Lung (tissue), 12 donors: ENCODE measurements around the gene PPP1CC. TPM values are rescaled to one million over a fixed set of nuclear protein-coding genes. Genes with fewer than 3 reads are reported as not detected.

Source experiments
- ATAC-seq: fragments of 200-7000 bp; cut with Tn5 transposase; one replicate; pipeline ENCODE4 v1.9.1; 2020; ENCODE audit warnings: moderate number of reproducible peaks; ENCODE audit not compliant: insufficient read depth, low FRiP score
- DNase-seq, 3 donors: peaks; one replicate each; pipeline ENCODE4 v3.0.0-alpha.2; 2013 to 2017
- H3K27ac ChIP-seq, 2 donors: one replicate each; pipeline ENCODE4 v1.5.1; 2013; ENCODE audit warnings: mild to moderate bottlenecking in 2 of 2, moderate library complexity in 2 of 2, control low read depth in 1 of 2, inconsistent platforms in 1 of 2, low read depth in 1 of 2, low read length in 1 of 2
- H3K27me3 ChIP-seq, 3 donors: one replicate each; pipeline ENCODE4 v1.5.1; 2013; ENCODE audit warnings: low read length in 2 of 3; ENCODE audit not compliant: control insufficient read depth in 3 of 3, insufficient read depth in 3 of 3
- H3K36me3 ChIP-seq, 4 donors: one replicate each; pipeline ENCODE4 v1.5.1; 2013; ENCODE audit warnings: low read length in 4 of 4, mild to moderate bottlenecking in 1 of 4, moderate library complexity in 1 of 4; ENCODE audit not compliant: control insufficient read depth in 4 of 4, insufficient read depth in 4 of 4
- H3K4me1 ChIP-seq, 5 donors: one replicate each; pipeline ENCODE4 v1.5.1; 2013; ENCODE audit warnings: low read length in 5 of 5, mild to moderate bottlenecking in 2 of 5, moderate library complexity in 1 of 5; ENCODE audit not compliant: control insufficient read depth in 5 of 5, insufficient read depth in 5 of 5
- H3K4me3 ChIP-seq: one replicate; pipeline ENCODE4 v1.5.1; 2013; ENCODE audit warnings: mild to moderate bottlenecking, control low read depth, moderate library complexity
- H3K9ac ChIP-seq, 2 donors: one replicate each; pipeline ENCODE4 v1.5.1; 2013; ENCODE audit warnings: low read length in 2 of 2, control low read depth in 1 of 2; ENCODE audit not compliant: insufficient read depth in 1 of 2
- H3K9me3 ChIP-seq, 4 donors: one replicate each; pipeline ENCODE4 v1.5.1; 2013; ENCODE audit warnings: low read length in 3 of 4, mild to moderate bottlenecking in 1 of 4, moderate library complexity in 1 of 4; ENCODE audit not compliant: control insufficient read depth in 4 of 4, insufficient read depth in 3 of 4
- WGBS, 2 donors: extraction: QIAGEN DNeasy Blood & Tissue Kit; methylation state at CpG; one replicate each; pipeline ENCODE4 v1.1.7; 2013; 5-methylcytosine and 5-hydroxymethylcytosine counted together
- polyA plus RNA-seq, 2 donors: library from polyadenylated mRNA; stranded (reverse); fragments of 200-250 nt; gene quantifications; one replicate each; pipeline ENCODE4 v1.2.1, GENCODE V29; 2013
- total RNA-seq, 2 donors: library from RNA; depleted of rRNA in 1 of 2; stranded (reverse); fragments of >200 nt in 1 of 2; gene quantifications; one replicate each; pipeline ENCODE4 v1.2.1, GENCODE V29; 2014 to 2021
- TF ChIP-seq, protein P1 (sequence below): IDR thresholded peaks from 2 replicates; pipeline ENCODE4 v1.5.1; 2012; ENCODE audit warnings: mild to moderate bottlenecking; ENCODE audit errors: control extremely low read depth, extremely low read depth
- donor health status: control.
- donor health status: control.
- donor health status: Bipolar disorder and iron deficiency.
- donor health status: healthy.
- donor health status: DM: yes; HTN: yes; CAD: no.

PPP1CC gene
- total and polyA plus RNA-seq, 4 donors, result 56.2 to 124 (median 72.3) TPM

DNA sequence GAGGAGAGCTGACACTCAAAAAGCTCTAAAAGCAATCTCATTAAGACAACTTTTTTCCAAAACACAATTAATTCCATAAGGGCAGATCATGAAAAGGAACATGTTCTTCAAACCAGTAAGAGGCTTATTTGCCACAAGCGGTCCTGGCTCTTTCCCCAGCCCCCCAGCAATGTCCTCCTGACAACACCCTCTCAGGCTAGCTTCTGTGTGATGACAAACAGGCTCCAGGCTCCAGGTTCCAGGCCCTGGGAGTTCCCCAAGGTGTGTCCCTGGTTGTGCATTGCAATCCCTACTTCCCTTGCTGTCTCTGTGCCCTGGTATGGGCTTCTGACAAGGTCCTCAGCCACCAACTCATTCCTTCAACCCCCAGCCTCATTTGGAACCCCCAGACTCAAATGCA, 62.7 kb downstream of the PPP1CC start:
- H3K4me3 ChIP-seq, result no peak overlapping the region
- no peak overlapping the region for H3K27ac ChIP-seq
- 70 to 74% methylated on average over 1 of the region's 1 CpG for WGBS, 2 donors
- ATAC-seq, result no peak
- peaks cover 0 to 1% (median under 1%) of the 10 kb centered on the region in 4 donors for H3K9me3 ChIP-seq
- no peaks in the 10 kb centered on the region for H3K27me3 ChIP-seq
- no peak overlapping the region for H3K9ac ChIP-seq
- TF ChIP-seq, protein P1, sequence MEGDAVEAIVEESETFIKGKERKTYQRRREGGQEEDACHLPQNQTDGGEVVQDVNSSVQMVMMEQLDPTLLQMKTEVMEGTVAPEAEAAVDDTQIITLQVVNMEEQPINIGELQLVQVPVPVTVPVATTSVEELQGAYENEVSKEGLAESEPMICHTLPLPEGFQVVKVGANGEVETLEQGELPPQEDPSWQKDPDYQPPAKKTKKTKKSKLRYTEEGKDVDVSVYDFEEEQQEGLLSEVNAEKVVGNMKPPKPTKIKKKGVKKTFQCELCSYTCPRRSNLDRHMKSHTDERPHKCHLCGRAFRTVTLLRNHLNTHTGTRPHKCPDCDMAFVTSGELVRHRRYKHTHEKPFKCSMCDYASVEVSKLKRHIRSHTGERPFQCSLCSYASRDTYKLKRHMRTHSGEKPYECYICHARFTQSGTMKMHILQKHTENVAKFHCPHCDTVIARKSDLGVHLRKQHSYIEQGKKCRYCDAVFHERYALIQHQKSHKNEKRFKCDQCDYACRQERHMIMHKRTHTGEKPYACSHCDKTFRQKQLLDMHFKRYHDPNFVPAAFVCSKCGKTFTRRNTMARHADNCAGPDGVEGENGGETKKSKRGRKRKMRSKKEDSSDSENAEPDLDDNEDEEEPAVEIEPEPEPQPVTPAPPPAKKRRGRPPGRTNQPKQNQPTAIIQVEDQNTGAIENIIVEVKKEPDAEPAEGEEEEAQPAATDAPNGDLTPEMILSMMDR, result no peak
- DNase-seq, result no peak
- peaks cover 0 to 5% (median 0%) of the 10 kb centered on the region in 5 donors for H3K4me1 ChIP-seq
- H3K36me3 ChIP-seq, result peaks cover 0 to 15% (median 6%) of the 10 kb centered on the region in 4 donors

DNA sequence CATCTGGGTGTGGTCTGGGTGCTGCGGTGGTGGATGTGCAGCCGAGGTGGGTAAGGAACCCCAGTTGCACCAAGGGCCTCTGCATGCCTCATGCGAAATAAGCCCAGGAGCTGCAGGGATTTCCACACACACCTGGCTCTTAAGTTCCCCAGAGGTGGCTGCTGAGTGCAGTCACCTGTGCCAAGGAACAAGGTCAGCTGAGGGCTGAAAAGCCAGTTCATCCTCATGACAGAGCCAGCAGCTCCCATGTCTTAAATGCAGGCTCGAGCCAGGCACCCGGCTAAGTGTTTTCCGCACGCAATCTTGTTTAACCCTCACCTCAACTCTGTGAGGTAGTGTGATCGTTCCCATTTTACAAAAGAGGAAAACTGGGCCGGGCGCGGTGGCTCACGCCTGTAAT, 63.5 kb downstream of the PPP1CC start:
- Histone ChIP-seq H3K4me3 (no peak overlapping the region), H3K27ac (no peak overlapping the region), H3K36me3 (peaks cover 0 to 15% (median 10%) of the 10 kb centered on the region in 4 donors), H3K4me1 (peaks cover 0 to 1% (median 0%) of the 10 kb centered on the region in 5 donors), H3K27me3 (no peaks in the 10 kb centered on the region), H3K9ac (no peak overlapping the region), H3K9me3 (peaks cover 0 to 1% (median 0%) of the 10 kb centered on the region in 4 donors)
- TF ChIP-seq, protein P1, result no peak
- WGBS, 2 donors, result 92 to 94% methylated on average over 12 of the region's 12 CpGs
- DNase-seq (no peak), ATAC-seq (no peak)

DNA sequence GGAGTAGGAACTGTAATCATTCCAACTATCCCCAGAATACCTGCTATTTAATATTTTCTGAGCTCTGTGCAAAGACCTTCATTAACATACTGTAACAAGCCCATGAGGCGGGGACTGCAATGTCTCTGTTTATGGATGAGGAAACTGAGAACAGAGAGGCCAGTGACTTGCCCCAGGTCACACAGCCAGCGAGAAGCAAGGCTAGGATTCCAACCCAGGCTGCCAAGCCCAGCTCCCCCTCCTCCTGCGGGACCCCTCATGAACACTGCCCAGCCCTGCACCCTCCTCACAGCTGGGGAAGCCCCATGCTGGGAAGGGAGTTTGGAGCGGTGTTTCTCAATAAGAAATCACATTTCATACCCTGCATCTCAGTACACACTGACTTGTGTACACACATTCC, 64.7 kb downstream of the PPP1CC start:
- Histone ChIP-seq H3K4me1 (peaks cover 0 to 1% (median 0%) of the 10 kb centered on the region in 5 donors), H3K9me3 (peaks cover 0 to 1% (median 0%) of the 10 kb centered on the region in 4 donors), H3K36me3 (peaks cover 0 to 15% (median 9%) of the 10 kb centered on the region in 4 donors), H3K27me3 (no peaks in the 10 kb centered on the region), H3K27ac (no peak overlapping the region), H3K4me3 (no peak overlapping the region), H3K9ac (no peak overlapping the region)
- TF ChIP-seq, protein P1, result no peak
- WGBS, 2 donors, result 83 to 91% methylated on average over 4 of the region's 4 CpGs
- DNase-seq (no peak), ATAC-seq (no peak)
